NB4 (cell line): Measurements from ENCODE around the gene MRPS31.

Experiments
- MYC ChIP-seq: IDR thresholded peaks from 2 replicates; pipeline ENCODE4 v1.6.1; 2011; ENCODE audit warnings: low read depth, low read length
- TF ChIP-seq, protein P1 (sequence below): IDR thresholded peaks from one replicate; pipeline ENCODE4 v1.5.1; 2012; ENCODE audit warnings: low read depth, low read length
- TF ChIP-seq, protein P2 (sequence below): IDR thresholded peaks from 2 replicates; pipeline ENCODE4 v1.6.1; 2011; ENCODE audit warnings: low read depth, low read length

DNA sequence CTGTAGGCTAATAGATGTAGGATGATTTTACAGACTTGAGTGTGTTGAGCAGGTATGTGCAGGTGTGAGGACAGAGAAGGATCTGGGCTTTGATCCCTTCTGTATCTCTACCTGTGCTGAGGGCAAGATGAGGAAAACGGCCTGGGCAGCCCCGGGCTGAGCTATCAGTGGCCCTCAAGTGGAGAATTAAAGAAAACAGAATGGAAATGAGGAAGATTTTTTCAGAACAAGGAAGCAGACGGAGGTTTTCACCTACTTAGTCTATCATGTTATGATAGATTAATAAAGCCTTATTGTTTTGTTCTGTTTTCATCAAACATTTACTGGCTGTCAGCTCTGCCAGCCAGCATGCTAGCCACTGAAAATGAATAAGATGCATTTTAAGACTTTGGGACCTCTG is 82.2 kb downstream of the MRPS31 start:
- TF ChIP-seq, protein P1, sequence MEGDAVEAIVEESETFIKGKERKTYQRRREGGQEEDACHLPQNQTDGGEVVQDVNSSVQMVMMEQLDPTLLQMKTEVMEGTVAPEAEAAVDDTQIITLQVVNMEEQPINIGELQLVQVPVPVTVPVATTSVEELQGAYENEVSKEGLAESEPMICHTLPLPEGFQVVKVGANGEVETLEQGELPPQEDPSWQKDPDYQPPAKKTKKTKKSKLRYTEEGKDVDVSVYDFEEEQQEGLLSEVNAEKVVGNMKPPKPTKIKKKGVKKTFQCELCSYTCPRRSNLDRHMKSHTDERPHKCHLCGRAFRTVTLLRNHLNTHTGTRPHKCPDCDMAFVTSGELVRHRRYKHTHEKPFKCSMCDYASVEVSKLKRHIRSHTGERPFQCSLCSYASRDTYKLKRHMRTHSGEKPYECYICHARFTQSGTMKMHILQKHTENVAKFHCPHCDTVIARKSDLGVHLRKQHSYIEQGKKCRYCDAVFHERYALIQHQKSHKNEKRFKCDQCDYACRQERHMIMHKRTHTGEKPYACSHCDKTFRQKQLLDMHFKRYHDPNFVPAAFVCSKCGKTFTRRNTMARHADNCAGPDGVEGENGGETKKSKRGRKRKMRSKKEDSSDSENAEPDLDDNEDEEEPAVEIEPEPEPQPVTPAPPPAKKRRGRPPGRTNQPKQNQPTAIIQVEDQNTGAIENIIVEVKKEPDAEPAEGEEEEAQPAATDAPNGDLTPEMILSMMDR = no peak
- no peak for TF ChIP-seq MYC
- TF ChIP-seq, protein P2, sequence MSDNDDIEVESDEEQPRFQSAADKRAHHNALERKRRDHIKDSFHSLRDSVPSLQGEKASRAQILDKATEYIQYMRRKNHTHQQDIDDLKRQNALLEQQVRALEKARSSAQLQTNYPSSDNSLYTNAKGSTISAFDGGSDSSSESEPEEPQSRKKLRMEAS = no peak
